Right lobe of liver (tissue), 6 donors: ENCODE results near the gene ICAM4. TPM values are rescaled to one million over a fixed set of nuclear protein-coding genes. Genes with fewer than 3 reads are reported as not detected.
"Not testable (repeated sequence)": the region's sequence is repeated elsewhere in the genome, so short reads cannot be mapped to it uniquely, and the experiment has no call there.

Source experiments
- ATAC-seq, 4 donors: fragments of 200-7000 bp; cut with Tn5 transposase; one replicate each; pipeline ENCODE4 v1.9.1; 2020; ENCODE audit warnings: mild to moderate bottlenecking in 4 of 4, moderate library complexity in 4 of 4
- DNase-seq, 3 donors: peaks; one replicate each; pipeline ENCODE4 v3.0.0-alpha.2; 2020
- H3K27ac ChIP-seq, 3 donors: fragments of 200-600 bp; one replicate each; pipeline ENCODE4 v1.8.0; 2022
- H3K27me3 ChIP-seq, 2 donors: fragments of 200-600 bp; one replicate each; pipeline ENCODE4 v1.8.0; 2022
- H3K36me3 ChIP-seq, 4 donors: fragments of 200-600 bp; sonication (generic) in 1 of 4; one replicate each; pipeline versions ENCODE4 v1.5.1 to v1.8.0; 2017 to 2022; ENCODE audit warnings: control low read depth in 1 of 4
- H3K4me1 ChIP-seq, 4 donors: fragments of 200-600 bp; sonication (generic) in 1 of 4; one replicate each; pipeline versions ENCODE4 v1.5.1 to v1.8.0; 2017 to 2022; ENCODE audit warnings: control low read depth in 1 of 4
- H3K4me3 ChIP-seq, 3 donors: fragments of 200-600 bp; one replicate each; pipeline ENCODE4 v1.8.0; 2022
- H3K9me3 ChIP-seq, 4 donors: fragments of 200-600 bp; sonication (generic) in 1 of 4; one replicate each; pipeline versions ENCODE4 v1.5.1 to v1.8.0; 2017 to 2022; ENCODE audit warnings: control low read depth in 1 of 4
- POLR2A ChIP-seq: fragments of 450-650 bp; IDR thresholded peaks from one replicate; pipeline ENCODE4 v1.6.1; 2017; ENCODE audit warnings: antibody characterized with exemption, mild to moderate bottlenecking
- WGBS: methylation state at CpG from one replicate; pipeline ENCODE4 v1.1.6; 2018; ENCODE audit warnings: low coverage, low lambda C conversion rate; ENCODE audit not compliant: insufficient coverage; ENCODE audit errors: missing lambda C conversion rate; 5-methylcytosine and 5-hydroxymethylcytosine counted together
- intact Hi-C, 2 donors: fragments of 100-400 bp; cut with DNase I; formaldehyde crosslinking; loops; one replicate each; pipeline versions ENCODE4 v1.11.2 to v1.14.1; 2022
- long read RNA-seq: library from polyadenylated mRNA; unstranded; transcript quantifications from one replicate; pipeline ENCODE4 v2.0.0, GENCODE V29; 2019
- total RNA-seq, 6 experiments: library from RNA; depleted of rRNA in 2 of 6; stranded (reverse); fragments of >200 nt in 2 of 6; fragmentation: NEBNext Ultra II Directional in 3 of 6; extraction: Animal tissue kit (Norgen Biotek cat#: 25700) in 3 of 6; gene quantifications; one replicate each; pipeline versions ENCODE4 v1.1.0 to v1.2.4, GENCODE V29; 2016 to 2023
- TF ChIP-seq, protein P1 (sequence below), 4 donors: fragments of 200-600 bp in 3 of 4; fragments of 450-650 bp in 1 of 4; IDR thresholded peaks; one replicate each; pipeline versions ENCODE4 v1.5.1 to v1.8.0; 2016 to 2022; ENCODE audit warnings: antibody characterized with exemption in 4 of 4, mild to moderate bottlenecking in 2 of 4
- donor health status: DM: no; HTN: yes; CAD: no.
- donor health status: DM: no; HTN: no; CAD: no.
- donor health status: DM: no; HTN: no; CAD: no.
- donor health status: DM: no; HTN: yes; CAD: no.
- donor health status: DM: no; HTN: yes; CAD: no.

The ICAM4 gene, protein sequence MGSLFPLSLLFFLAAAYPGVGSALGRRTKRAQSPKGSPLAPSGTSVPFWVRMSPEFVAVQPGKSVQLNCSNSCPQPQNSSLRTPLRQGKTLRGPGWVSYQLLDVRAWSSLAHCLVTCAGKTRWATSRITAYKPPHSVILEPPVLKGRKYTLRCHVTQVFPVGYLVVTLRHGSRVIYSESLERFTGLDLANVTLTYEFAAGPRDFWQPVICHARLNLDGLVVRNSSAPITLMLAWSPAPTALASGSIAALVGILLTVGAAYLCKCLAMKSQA
- total RNA-seq: 1 to 10 TPM in 1 of 6 experiments, under 1 TPM in 2, not detected in 3; 0.62 to 1.6 (median 0.80) TPM
- long read RNA-seq, partial matches to known transcripts: 0 of 1 reads
- long read RNA-seq, other reads (novel, unspliced or antisense): 0 of 1 reads

DNA sequence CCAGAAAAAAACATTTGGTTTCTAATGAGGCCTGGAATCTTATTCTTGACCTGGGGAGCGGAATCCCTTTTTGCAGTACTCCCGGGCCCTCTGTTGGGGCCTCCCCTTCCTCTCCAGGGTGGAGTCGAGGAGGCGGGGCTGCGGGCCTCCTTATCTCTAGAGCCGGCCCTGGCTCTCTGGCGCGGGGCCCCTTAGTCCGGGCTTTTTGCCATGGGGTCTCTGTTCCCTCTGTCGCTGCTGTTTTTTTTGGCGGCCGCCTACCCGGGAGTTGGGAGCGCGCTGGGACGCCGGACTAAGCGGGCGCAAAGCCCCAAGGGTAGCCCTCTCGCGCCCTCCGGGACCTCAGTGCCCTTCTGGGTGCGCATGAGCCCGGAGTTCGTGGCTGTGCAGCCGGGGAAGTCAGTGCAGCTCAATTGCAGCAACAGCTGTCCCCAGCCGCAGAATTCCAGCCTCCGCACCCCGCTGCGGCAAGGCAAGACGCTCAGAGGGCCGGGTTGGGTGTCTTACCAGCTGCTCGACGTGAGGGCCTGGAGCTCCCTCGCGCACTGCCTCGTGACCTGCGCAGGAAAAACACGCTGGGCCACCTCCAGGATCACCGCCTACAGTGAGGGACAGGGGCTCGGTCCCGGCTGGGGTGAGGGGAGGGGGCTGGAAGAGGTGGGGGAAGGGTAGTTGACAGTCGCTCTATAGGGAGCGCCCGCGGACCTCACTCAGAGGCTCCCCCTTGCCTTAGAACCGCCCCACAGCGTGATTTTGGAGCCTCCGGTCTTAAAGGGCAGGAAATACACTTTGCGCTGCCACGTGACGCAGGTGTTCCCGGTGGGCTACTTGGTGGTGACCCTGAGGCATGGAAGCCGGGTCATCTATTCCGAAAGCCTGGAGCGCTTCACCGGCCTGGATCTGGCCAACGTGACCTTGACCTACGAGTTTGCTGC lies at the start of gene ICAM4:
ICAM4 (plus strand) TSS at position 153 of the 935 bp plus-strand sequence; CDS start at position 211, 58 bp downstream.
- Histone ChIP-seq H3K27ac (no peak within 1 kb of the TSS), H3K4me1 (peaks cover 0 to 54% (median 4%) of the 10 kb centered on the region in 4 donors), H3K27me3 (peaks cover 7 to 10% of the 10 kb centered on the region in 2 donors), H3K4me3 (no peak within 1 kb of the TSS), H3K9me3 (no peaks in the 10 kb centered on the region), H3K36me3 (peaks cover 15 to 36% (median 20%) of the 10 kb centered on the region in 4 donors)
- intact Hi-C loops: no loop called here
- TF ChIP-seq, protein P1, sequence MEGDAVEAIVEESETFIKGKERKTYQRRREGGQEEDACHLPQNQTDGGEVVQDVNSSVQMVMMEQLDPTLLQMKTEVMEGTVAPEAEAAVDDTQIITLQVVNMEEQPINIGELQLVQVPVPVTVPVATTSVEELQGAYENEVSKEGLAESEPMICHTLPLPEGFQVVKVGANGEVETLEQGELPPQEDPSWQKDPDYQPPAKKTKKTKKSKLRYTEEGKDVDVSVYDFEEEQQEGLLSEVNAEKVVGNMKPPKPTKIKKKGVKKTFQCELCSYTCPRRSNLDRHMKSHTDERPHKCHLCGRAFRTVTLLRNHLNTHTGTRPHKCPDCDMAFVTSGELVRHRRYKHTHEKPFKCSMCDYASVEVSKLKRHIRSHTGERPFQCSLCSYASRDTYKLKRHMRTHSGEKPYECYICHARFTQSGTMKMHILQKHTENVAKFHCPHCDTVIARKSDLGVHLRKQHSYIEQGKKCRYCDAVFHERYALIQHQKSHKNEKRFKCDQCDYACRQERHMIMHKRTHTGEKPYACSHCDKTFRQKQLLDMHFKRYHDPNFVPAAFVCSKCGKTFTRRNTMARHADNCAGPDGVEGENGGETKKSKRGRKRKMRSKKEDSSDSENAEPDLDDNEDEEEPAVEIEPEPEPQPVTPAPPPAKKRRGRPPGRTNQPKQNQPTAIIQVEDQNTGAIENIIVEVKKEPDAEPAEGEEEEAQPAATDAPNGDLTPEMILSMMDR (IDR thresholded peaks at IDR 0.05): no peak
- TF ChIP-seq POLR2A: no peak
- 19% methylated on average over 5 of the region's 59 CpGs for WGBS
- peak; percentile 47 to 57 (median 49) for ATAC-seq
- peak; percentile 76 to 84 (median 78) for DNase-seq

DNA sequence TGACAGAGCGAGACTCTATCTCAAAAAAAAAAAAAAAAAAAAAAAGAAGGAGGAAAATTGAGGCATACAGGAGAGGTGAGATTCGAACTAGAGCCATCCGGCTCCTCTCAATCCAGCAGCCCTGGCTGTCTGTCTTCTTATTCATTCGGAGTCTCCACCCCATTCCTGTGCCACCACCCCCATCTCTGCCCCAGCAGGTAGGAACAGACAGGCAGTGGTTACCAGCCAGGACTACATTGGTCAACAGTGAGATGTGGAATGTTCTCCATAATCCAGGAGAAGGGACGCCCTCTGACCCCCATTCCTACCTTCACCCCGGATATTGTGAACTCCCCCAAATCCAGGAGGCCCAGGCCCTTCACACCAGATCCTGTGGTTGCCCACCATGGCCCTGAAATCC lies 49.1 kb upstream of the ICAM4 start:
- 50% methylated on average over 6 of the region's 6 CpGs for WGBS
- no peak for TF ChIP-seq POLR2A
- TF ChIP-seq, protein P1 (IDR thresholded peaks at IDR 0.05): no peak
- Histone ChIP-seq H3K27me3 (no peaks in the 10 kb centered on the region), H3K4me1 (peaks cover 0 to 48% (median 19%) of the 10 kb centered on the region in 4 donors), H3K36me3 (no peaks in the 10 kb centered on the region), H3K9me3 (no peaks in the 10 kb centered on the region), H3K27ac (peak overlapping the region; percentile 69 to 90 (median 81)), H3K4me3 (no peak overlapping the region)
- peak in 1 of 3 donors; percentile 38 for DNase-seq
- intact Hi-C loops: no loop called here
- peak in 3 of 4 donors; percentile 22 to 52 (median 24) for ATAC-seq

DNA sequence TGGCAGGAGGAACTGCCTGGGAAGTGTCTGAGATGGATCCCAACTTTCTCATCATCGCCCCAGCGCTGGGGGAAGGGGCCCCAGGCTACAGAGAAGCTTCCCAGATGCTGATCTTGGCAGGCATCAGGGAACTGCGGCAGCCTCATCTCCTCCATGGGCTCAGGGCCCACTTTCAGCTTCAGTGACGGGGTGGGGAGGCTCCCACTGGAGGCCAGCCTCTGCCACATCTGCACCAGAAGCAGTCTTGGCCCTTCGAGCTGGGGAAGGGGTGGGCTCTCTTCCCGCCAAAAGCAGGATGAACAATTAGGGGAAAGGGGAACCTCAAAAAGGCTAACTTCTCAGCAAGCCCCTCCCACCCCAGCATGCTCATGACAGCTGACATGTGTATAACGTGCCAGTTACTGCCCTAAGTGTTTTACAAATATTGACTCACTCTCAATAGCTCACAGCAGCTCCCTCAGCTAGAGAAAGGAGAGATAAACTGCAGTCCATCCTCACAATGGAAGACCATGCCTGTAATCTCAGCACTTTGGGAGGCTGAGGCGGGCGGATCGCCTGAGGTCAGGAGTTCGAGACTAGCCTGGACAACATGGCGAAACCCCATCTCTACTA lies 48.5 kb upstream of the ICAM4 start:
- Histone ChIP-seq H3K27me3 (no peaks in the 10 kb centered on the region), H3K4me1 (peaks cover 0 to 53% (median 21%) of the 10 kb centered on the region in 4 donors), H3K36me3 (no peaks in the 10 kb centered on the region), H3K9me3 (no peaks in the 10 kb centered on the region), H3K27ac (peak overlapping the region; percentile 69 to 90 (median 81)), H3K4me3 (no peak overlapping the region)
- 49% methylated on average over 12 of the region's 12 CpGs for WGBS
- DNase-seq: peak in 2 of 3 donors; percentile 57 to 62
- ATAC-seq: peak; percentile 67 to 76 (median 68)
- intact Hi-C loops: no loop called here
- no peak for TF ChIP-seq POLR2A
- TF ChIP-seq, protein P1 (IDR thresholded peaks at IDR 0.05): no peak

DNA sequence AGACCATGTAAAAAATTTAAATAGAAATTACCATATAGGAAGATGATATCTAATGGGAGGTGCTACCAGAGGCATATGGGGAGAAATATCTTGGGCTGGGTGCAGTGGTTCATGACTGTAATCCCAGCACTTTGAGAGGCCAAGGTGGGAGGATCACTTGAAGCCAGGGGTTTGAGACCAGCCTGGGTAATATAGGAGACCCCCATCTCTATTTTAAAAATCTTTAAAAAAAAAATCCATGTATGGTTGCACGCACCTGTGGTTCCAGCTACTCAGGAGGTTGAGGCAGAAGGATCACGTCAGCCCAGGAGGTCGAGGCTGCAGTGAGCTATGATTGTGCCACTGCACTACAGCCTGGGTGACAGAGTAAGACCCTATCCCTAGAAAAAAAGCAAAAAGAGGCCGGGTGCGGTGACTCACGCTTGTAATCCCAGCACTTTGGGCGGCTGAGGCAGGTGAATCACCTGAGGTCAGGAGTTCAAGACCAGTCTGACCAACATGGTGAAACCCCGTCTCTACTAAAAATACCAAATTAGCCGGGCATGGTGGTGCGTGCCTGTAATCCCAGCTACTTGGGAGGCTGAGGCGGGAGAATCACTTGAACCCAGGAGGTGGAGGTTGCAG lies 44.8 kb upstream of the ICAM4 start:
- H3K9me3 ChIP-seq, DNase-seq, H3K27me3 ChIP-seq, ATAC-seq, H3K4me3 ChIP-seq, intact Hi-C loops, H3K36me3 ChIP-seq: not testable (repeated sequence)
- 83% methylated on average over 11 of the region's 11 CpGs for WGBS
- peak overlapping the region in 1 of 3 donors; percentile 33 for H3K27ac ChIP-seq
- peaks cover 0 to 44% (median 16%) of the 10 kb centered on the region in 4 donors for H3K4me1 ChIP-seq
